ENCODE measurements around the gene KLF13.

Gene KLF13

GRCh38 chr15:31331389-31331788, 4.8 kb downstream of the KLF13 start:
- in situ Hi-C loops (cut with MboI; ENCODE audit: low pct_unique_long_range_greater_than_20kb, low sequenced_read_pairs, unreplicated experiment): no loop called here
- no peak for TF ChIP-seq CTCF (IDR thresholded peaks at IDR 0.05; ENCODE audit: extremely low read depth, insufficient read depth, missing control alignments)
- DNase-seq (ENCODE audit: low spot score): no peak

GRCh38 chr15:31332020-31332680, 5.5 kb downstream of the KLF13 start:
- no peak for DNase-seq (ENCODE audit: low spot score)
- TF ChIP-seq CTCF (IDR thresholded peaks at IDR 0.05; ENCODE audit: extremely low read depth, insufficient read depth, missing control alignments): no peak
- in situ Hi-C loops (cut with MboI; ENCODE audit: low pct_unique_long_range_greater_than_20kb, low sequenced_read_pairs, unreplicated experiment): no loop called here

GRCh38 chr15:31332681-31333071, 6.0 kb downstream of the KLF13 start:
- no peak for DNase-seq (ENCODE audit: low spot score)
- in situ Hi-C loops (cut with MboI; ENCODE audit: low pct_unique_long_range_greater_than_20kb, low sequenced_read_pairs, unreplicated experiment): no loop called here

GRCh38 chr15:31333119-31333518, 6.5 kb downstream of the KLF13 start:
- no peak for TF ChIP-seq CTCF (IDR thresholded peaks at IDR 0.05; ENCODE audit: extremely low read depth, insufficient read depth, missing control alignments)
- DNase-seq (ENCODE audit: low spot score): no peak
- in situ Hi-C loops (cut with MboI; ENCODE audit: low pct_unique_long_range_greater_than_20kb, low sequenced_read_pairs, unreplicated experiment): no loop called here

More at GRCh38 chr15:31332681-31333071, 6.0 kb downstream of the KLF13 start:
- no peak for TF ChIP-seq CTCF (IDR thresholded peaks at IDR 0.05; ENCODE audit: extremely low read depth, insufficient read depth, missing control alignments)

GRCh38 chr15:31333820-31334219, 7.2 kb downstream of the KLF13 start:
- in situ Hi-C loops (cut with MboI; ENCODE audit: low pct_unique_long_range_greater_than_20kb, low sequenced_read_pairs, unreplicated experiment): no loop called here
- no peak for TF ChIP-seq CTCF (IDR thresholded peaks at IDR 0.05; ENCODE audit: extremely low read depth, insufficient read depth, missing control alignments)
- no peak for DNase-seq (ENCODE audit: low spot score)

- no peak for DNase-seq (ENCODE audit: low spot score)
- in situ Hi-C loops (cut with MboI; ENCODE audit: low pct_unique_long_range_greater_than_20kb, low sequenced_read_pairs, unreplicated experiment): no loop called here
- TF ChIP-seq CTCF (IDR thresholded peaks at IDR 0.05; ENCODE audit: extremely low read depth, insufficient read depth, missing control alignments): no peak
These were observed 9.5 kb downstream of the KLF13 start for GRCh38 chr15:31335989-31336592.

Data from GM13977 (cell line).